Panc1 (cell line): Measurements from ENCODE around the gene TNFRSF14. TPM values are rescaled to one million over a fixed set of nuclear protein-coding genes. Genes with fewer than 3 reads are reported as not detected.

Experiments used
- ATAC-seq: fragments of 200-7000 bp; cut with Tn5 transposase; 2 replicates; pipeline ENCODE4 v1.9.1; 2020; ENCODE audit warnings: mild to moderate bottlenecking, moderate library complexity
- BruUV-seq: library from RNA; stranded (reverse); fragments of 400-500 nt; replicated peaks from 2 replicates; lab custom pipeline; 2021; lab: Mats Ljungman, UMichigan
- CTCF ChIA-PET: fragments of 300-600 bp; sonication (Branson Sonifier 250); formaldehyde crosslinking; loops from one replicate; lab custom pipeline; 2022; ENCODE audit warnings: antibody characterized with exemption; lab: Charles Lee
- POLR2A ChIA-PET: fragments of 300-600 bp; sonication (Branson Sonifier 250); formaldehyde crosslinking; loops from one replicate; lab custom pipeline; 2022; ENCODE audit warnings: antibody characterized with exemption; lab: Charles Lee
- DNase-seq: peaks from one replicate; pipeline ENCODE4 v3.0.0-alpha.2; 2010; ENCODE audit warnings: low read depth, low spot score
- H3K27ac ChIP-seq: 2 replicates; pipeline ENCODE4 v1.5.1; 2011; ENCODE audit warnings: mild to moderate bottlenecking, low read length, inconsistent platforms
- H3K27me3 ChIP-seq: fragments of 200-500 bp; sonication (Bioruptor generic); 2 replicates; pipeline ENCODE4 v1.6.0; 2014; ENCODE audit warnings: low read length, inconsistent platforms; ENCODE audit not compliant: control insufficient read depth, insufficient read depth
- H3K36me3 ChIP-seq: fragments of 200-500 bp; sonication (Bioruptor generic); 2 replicates; pipeline ENCODE4 v1.5.1; 2014; ENCODE audit warnings: inconsistent platforms, mild to moderate bottlenecking, low read length, moderate library complexity; ENCODE audit not compliant: control insufficient read depth, insufficient read depth
- H3K4me1 ChIP-seq: 2 replicates; pipeline ENCODE4 v1.5.1; 2011; ENCODE audit warnings: inconsistent platforms, mild to moderate bottlenecking, low read length, moderate library complexity; ENCODE audit not compliant: control insufficient read depth, insufficient read depth
- H3K4me3 ChIP-seq, 2 experiments: 2 replicates each; pipeline ENCODE4 v1.5.1; 2011 to 2012; ENCODE audit warnings: low read depth in 2 of 2, low read length in 2 of 2, mild to moderate bottlenecking in 2 of 2, inconsistent platforms in 1 of 2, moderate library complexity in 1 of 2
- H3K9me3 ChIP-seq: fragments of 200-500 bp; sonication (Bioruptor generic); 2 replicates; pipeline ENCODE4 v1.5.1; 2014; ENCODE audit warnings: low read depth, mild to moderate bottlenecking, inconsistent platforms, low read length, moderate library complexity; ENCODE audit not compliant: control insufficient read depth, insufficient read depth
- CTCF ChIP-seq: fragments of 450-650 bp; IDR thresholded peaks from 2 replicates; pipeline ENCODE4 v1.5.1; 2017; ENCODE audit warnings: mild to moderate bottlenecking
- POLR2AphosphoS5 ChIP-seq: IDR thresholded peaks from 2 replicates; pipeline ENCODE4 v1.6.1; 2012; ENCODE audit warnings: mild to moderate bottlenecking, low read depth, low read length, moderate library complexity
- REST ChIP-seq, 2 experiments: IDR thresholded peaks; 2 replicates each; pipeline ENCODE4 v1.6.1; 2011 to 2012; ENCODE audit warnings: low read depth in 2 of 2, control low read depth in 1 of 2, low read length in 1 of 2, mild to moderate bottlenecking in 1 of 2, moderate library complexity in 1 of 2; ENCODE audit not compliant: insufficient read depth in 1 of 2
- SIN3A ChIP-seq: IDR thresholded peaks from 2 replicates; pipeline ENCODE4 v1.6.1; 2012; ENCODE audit warnings: low read depth, mild to moderate bottlenecking, low read length, moderate library complexity, borderline replicate concordance; ENCODE audit not compliant: insufficient read depth
- TCF7L2 ChIP-seq: IDR thresholded peaks from 2 replicates; pipeline ENCODE4 v1.6.1; 2011; ENCODE audit warnings: mild to moderate bottlenecking, low read depth, low read length, inconsistent platforms
- in situ Hi-C: cut with HindIII; loops from 2 replicates; pipeline ENCODE4 v1.10.0; 2016; ENCODE audit warnings: low sequenced_read_pairs, low pct_unique_long_range_greater_than_20kb
- intact Hi-C: fragments of 100-400 bp; cut with micrococcal nuclease; formaldehyde crosslinking; loops from one replicate; pipeline ENCODE4 v1.10.0; 2022; ENCODE audit not compliant: unreplicated experiment
- total RNA-seq: library from RNA; stranded (reverse); gene quantifications from one replicate; pipeline ENCODE4 v1.2.1, GENCODE V29; 2021; ENCODE audit not compliant: unreplicated experiment

TNFRSF14 gene
- total RNA-seq, 1 experiment from 2014 or later, result 20.1 TPM

GRCh38 chr1:2535981-2536380 lies 20.2 kb upstream of the TNFRSF14 start:
- ChIA-PET POLR2A (no interaction called here), CTCF (interaction anchor here (0.6 kb wide), 1 partner anchor 402 kb away, joined by 3 read pairs; no protein-coding TSS in a partner anchor)
- ATAC-seq (no peak), DNase-seq (no peak)
- H3K4me1 ChIP-seq, result peaks cover 40% of the 10 kb centered on the region
- in situ Hi-C loops (no loop called here), intact Hi-C loops (no loop called here)
- H3K4me3 ChIP-seq, result no peak overlapping the region
- no peak overlapping the region for H3K27ac ChIP-seq
- TF ChIP-seq CTCF (no peak), TCF7L2 (no peak), POLR2AphosphoS5 (no peak), REST (IDR thresholded peaks at IDR 0.05; ENCODE audit: insufficient read depth in 1 of 2, low read depth in 2 of 2, low read length in 1 of 2) (no peak), SIN3A (no peak)
- H3K36me3 ChIP-seq, result no peaks in the 10 kb centered on the region
- BruUV-seq, result no TSS peak
- H3K9me3 ChIP-seq, result no peaks in the 10 kb centered on the region
- H3K27me3 ChIP-seq, result no peaks in the 10 kb centered on the region

GRCh38 chr1:2537784-2538115 lies 18.4 kb upstream of the TNFRSF14 start:
- POLR2A ChIA-PET, result no interaction called here
- in situ Hi-C loops (no loop called here), intact Hi-C loops (no loop called here)
- DNase-seq (no peak), ATAC-seq (no peak)
- H3K4me3 ChIP-seq, result no peak overlapping the region
- no TSS peak for BruUV-seq
- no peaks in the 10 kb centered on the region for H3K9me3 ChIP-seq
- peaks cover 44% of the 10 kb centered on the region for H3K4me1 ChIP-seq
- CTCF ChIA-PET, result interaction anchor here (0.7 kb wide), 1 partner anchor 10 kb away, joined by 3 read pairs; no protein-coding TSS in a partner anchor
- TF ChIP-seq POLR2AphosphoS5 (no peak), TCF7L2 (no peak)
- H3K27ac ChIP-seq, result no peak overlapping the region
- no peaks in the 10 kb centered on the region for H3K27me3 ChIP-seq
- no peaks in the 10 kb centered on the region for H3K36me3 ChIP-seq

- intact Hi-C loops (no loop called here), in situ Hi-C loops (no loop called here)
- no TSS peak for BruUV-seq
- peaks cover 47% of the 10 kb centered on the region for H3K4me1 ChIP-seq
- ATAC-seq (no peak), DNase-seq (no peak)
- no peaks in the 10 kb centered on the region for H3K9me3 ChIP-seq
- H3K27me3 ChIP-seq, result no peaks in the 10 kb centered on the region
- ChIA-PET POLR2A (no interaction called here), CTCF (interaction anchor here (0.7 kb wide), 1 partner anchor 9 kb away, joined by 3 read pairs; no protein-coding TSS in a partner anchor)
- no peaks in the 10 kb centered on the region for H3K36me3 ChIP-seq
- no peak for TF ChIP-seq CTCF
- no peak for TF ChIP-seq TCF7L2
- no peak for TF ChIP-seq SIN3A
- TF ChIP-seq REST (IDR thresholded peaks at IDR 0.05; ENCODE audit: insufficient read depth in 1 of 2, low read depth in 2 of 2, low read length in 1 of 2), result no peak
- no peak for TF ChIP-seq POLR2AphosphoS5
- H3K27ac ChIP-seq, result no peak overlapping the region
- H3K4me3 ChIP-seq, result no peak overlapping the region
These were observed 17.8 kb upstream of the TNFRSF14 start for GRCh38 chr1:2538376-2538775.
